ENCODE results near the gene PLCH2.

PLCH2 gene

GRCh38 chr1:2479186-2479585, 3.1 kb downstream of the PLCH2 start:
- no peak for DNase-seq

GRCh38 chr1:2479618-2480017, 3.5 kb downstream of the PLCH2 start:
- no peak for DNase-seq

- no peak for DNase-seq
Observed at GRCh38 chr1:2480236-2480985, 4.3 kb downstream of the PLCH2 start.

GRCh38 chr1:2480986-2481364, 4.9 kb downstream of the PLCH2 start:
- DNase-seq: peak in 1 of 2 experiments; percentile 70

- no peak for DNase-seq
Observed at GRCh38 chr1:2481885-2482284, 5.8 kb downstream of the PLCH2 start.

- DNase-seq: no peak
Observed at GRCh38 chr1:2482588-2482987, 6.5 kb downstream of the PLCH2 start.

GRCh38 chr1:2483026-2483425, 6.9 kb downstream of the PLCH2 start:
- no peak for DNase-seq

- no peak for DNase-seq
Observed at GRCh38 chr1:2483970-2484369, 7.9 kb downstream of the PLCH2 start.

- no peak for DNase-seq
Observed at GRCh38 chr1:2486041-2486440, 10.0 kb downstream of the PLCH2 start.

- no peak for DNase-seq
Observed at GRCh38 chr1:2486558-2486957, 10.5 kb downstream of the PLCH2 start.

GRCh38 chr1:2488688-2489087, 12.6 kb downstream of the PLCH2 start:
- no peak for DNase-seq

GRCh38 chr1:2489615-2490014, 13.5 kb downstream of the PLCH2 start:
- no peak for DNase-seq

GRCh38 chr1:2492091-2492490, 16.0 kb downstream of the PLCH2 start:
- no peak for DNase-seq

GRCh38 chr1:2493218-2493617, 17.1 kb downstream of the PLCH2 start:
- no peak for DNase-seq

GRCh38 chr1:2493691-2494322, 17.7 kb downstream of the PLCH2 start:
- DNase-seq: no peak

GRCh38 chr1:2494323-2494693, 18.2 kb downstream of the PLCH2 start:
- DNase-seq: no peak

- no peak for DNase-seq
Observed at GRCh38 chr1:2495026-2495425, 18.9 kb downstream of the PLCH2 start.

- no peak for DNase-seq
Observed at GRCh38 chr1:2495546-2495945, 19.5 kb downstream of the PLCH2 start.

GRCh38 chr1:2496087-2496622, 20.1 kb downstream of the PLCH2 start:
- DNase-seq: no peak

- DNase-seq: no peak
Observed at GRCh38 chr1:2496746-2497145, 20.7 kb downstream of the PLCH2 start.

GRCh38 chr1:2497891-2498290, 21.8 kb downstream of the PLCH2 start:
- DNase-seq: no peak

GRCh38 chr1:2498648-2499047, 22.6 kb downstream of the PLCH2 start:
- DNase-seq: no peak

- DNase-seq: no peak
Observed at GRCh38 chr1:2499260-2499659, 23.2 kb downstream of the PLCH2 start.

GRCh38 chr1:2499986-2500596, 24.0 kb downstream of the PLCH2 start:
- DNase-seq: no peak
